NCI-H2081 treated with DMSO at 0.1 percent for 48 hours (cell line): ENCODE measurements around the gene POLR2F.
"Not testable (repeated sequence)": the region's sequence is repeated elsewhere in the genome, so short reads cannot be mapped to it uniquely, and the experiment has no call there.

Experiments
- DNase-seq: peaks from one replicate; lab custom pipeline; 2025; lab: John Stamatoyannopoulos, UW

The POLR2F gene

DNA sequence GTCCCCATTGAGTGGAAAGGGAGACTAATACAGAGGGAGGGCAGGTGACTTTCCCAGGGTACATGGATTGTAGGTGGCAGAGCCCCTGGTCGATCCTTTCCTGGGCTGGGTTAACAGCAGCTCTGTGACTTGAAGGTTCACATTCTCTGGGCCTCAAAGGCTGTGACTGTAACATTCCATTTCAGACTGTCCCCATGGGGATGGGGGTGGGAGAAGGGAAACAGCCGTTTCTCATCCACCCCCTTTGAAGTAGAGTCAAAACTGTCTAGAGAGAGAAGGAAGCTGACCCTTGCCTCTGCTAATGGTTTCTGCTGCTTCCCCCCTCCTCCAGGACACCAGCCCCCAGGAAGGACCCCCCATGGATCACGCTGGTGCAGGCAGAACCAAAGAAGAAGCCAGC, 28.2 kb upstream of the POLR2F start:
- DNase-seq: no peak

DNA sequence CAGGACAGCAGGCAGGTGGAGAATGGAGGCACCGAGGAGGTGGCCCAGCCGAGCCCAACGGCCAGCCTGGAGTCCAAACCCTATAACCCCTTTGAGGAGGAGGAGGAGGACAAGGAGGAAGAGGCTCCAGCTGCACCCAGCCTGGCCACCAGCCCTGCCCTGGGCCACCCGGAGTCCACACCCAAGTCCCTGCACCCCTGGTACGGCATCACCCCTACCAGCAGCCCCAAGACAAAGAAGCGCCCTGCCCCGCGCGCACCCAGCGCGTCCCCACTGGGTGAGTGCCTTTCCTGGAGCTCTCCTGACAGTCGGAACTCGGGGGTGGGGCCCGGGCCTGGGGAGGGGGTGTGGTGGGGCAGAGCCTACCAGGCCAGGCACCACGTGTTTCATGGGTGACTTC, 27.7 kb upstream of the POLR2F start:
- no peak for DNase-seq

DNA sequence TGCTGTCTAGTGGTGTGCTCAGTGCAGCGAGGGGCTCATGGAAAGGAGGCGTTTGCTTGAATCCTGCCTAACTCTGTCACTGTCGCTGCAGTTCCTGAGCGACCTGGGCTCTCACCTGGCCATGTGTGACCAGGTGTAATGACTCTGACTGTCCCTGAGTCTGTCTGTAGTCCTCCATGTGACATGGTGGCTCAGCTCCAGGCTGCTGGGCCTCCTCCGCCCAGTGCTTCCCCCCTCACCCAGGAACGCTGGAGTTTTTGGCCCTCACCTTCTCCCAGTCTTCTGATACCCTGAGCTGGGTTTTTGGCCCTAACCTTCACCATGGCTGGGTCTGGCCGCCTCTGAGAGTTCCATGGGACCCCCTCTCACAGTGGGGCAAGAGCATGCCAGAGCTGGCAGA, 27.1 kb upstream of the POLR2F start:
- DNase-seq: no peak

DNA sequence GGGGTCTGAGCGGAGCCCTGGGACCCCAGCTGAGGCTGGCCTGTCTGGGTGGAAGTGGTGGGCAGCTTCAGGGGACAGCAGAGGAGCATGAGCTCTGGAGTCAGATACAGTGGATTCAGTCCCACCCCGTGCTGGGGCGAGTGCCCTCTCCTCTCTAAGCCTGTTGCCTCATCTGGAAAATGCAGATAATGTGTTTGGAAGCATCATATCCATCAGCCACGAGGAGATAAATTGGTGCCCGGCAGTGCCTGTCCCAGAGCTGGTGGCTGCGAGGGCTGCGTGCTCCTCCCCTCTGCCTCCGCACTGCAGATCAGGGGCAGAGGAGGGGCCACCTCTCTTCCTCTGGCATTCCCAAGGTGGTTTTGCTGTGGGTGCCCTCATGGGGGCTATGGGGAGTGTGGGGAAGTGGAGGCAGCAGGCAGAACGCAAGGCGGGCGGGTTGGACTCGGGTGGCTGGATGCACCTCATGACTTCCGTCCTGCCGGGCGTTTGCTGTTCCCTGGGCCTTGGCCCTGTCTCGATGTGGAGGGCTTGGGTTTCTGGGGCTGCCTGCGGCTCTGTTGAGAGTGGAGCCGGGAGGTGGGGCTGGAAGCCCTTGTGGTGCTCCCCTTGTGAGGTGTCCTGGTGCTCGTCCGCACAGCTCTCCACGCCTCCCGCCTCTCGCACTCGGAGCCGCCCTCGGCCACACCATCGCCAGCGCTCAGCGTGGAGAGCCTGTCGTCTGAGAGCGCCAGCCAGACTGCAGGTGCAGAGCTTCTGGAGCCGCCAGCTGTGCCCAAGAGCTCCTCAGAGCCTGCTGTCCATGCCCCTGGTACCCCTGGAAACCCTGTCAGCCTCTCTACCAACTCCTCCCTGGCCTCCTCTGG, 26.5 kb upstream of the POLR2F start:
- DNase-seq: no peak

DNA sequence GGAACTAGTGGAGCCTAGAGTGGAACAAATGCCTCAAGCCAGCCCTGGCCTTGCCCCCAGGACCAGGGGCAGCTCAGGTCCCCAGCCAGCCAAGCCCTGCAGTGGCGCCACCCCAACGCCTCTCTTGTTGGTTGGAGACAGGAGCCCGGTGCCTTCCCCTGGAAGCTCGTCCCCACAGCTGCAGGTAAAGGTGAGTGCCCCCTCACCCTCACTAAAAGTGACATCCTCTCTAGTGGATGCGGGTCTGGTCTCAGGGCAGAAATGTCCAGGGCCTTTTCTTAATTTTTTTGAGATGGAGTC, 25.9 kb upstream of the POLR2F start:
- no peak for DNase-seq

DNA sequence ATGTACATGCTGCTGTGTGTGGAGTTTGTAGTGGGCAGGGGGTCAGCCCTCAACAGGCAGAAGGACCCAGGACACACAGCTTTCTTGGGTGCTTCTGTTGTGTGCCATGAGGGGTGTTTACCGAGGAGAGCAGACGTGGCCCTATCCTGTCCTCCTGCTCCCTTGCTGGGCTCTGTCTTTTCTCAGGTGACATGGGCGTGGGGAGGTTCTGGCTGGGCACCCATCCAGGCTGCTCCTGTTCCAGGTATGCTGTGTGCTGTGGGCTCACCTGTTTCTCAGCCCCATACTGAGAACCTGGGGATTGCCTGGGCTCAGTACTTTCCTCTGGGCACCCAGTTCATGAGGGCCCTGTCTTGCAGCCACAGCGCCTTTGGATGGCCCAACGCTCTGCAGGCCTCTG, 24.1 kb upstream of the POLR2F start:
- DNase-seq: no peak

DNA sequence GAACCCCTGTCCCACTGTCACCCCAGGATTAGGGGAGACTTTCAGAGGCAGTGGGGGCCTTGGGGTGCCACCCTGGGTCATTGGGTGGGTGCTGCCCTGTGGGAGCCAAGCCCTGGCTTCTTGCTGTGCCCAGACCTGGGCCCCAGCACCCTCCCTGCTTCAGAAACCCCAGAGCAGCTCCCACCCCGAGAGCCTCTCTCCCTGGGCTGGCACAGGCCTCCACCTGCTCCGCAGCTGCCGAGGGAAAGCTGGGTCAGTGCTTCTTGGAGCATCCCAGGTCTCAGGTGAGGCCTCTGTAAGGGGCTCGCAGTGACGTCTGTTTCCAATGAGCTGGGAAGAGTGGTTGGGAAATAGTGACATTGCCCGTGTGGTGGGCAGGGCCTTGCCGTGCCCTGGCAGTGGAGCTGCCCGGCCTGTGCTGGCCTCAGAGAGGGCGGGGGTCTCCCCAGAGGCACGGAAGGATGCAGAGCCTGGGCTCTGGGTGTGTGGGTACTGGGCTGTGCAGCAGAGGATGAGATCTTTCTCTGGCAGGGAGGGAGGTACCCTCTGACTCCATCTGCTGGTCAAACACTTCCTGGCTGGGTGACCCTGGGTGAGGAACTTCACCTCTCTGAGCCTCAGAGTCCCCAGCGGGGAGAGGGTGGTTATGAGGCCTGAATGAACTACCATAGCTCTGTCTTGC, 23.1 kb upstream of the POLR2F start:
- no peak for DNase-seq

DNA sequence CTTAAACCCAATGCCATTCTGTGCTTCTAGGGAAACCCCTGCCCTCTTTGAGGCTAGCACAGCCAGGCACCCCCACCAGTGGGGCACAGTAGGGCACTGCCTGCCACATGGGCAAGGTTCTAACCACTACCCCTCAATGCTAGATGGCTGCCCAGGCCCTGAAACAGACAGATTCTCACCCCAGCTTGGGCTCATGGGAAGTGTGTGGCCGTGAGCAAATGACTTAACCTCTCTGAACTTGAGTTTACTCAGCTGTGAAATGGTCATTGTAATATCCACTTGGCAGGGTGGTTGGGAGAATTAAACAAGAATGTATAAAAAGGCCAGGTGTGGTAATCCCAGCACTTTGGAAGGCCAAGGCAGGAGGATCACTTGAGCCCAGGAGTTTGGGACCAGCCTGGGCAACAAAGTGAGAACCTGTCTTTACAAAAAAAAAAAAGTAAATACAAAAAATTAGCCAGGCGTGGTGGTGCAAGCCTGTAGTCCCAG, 22.5 kb upstream of the POLR2F start:
- DNase-seq: no peak

DNA sequence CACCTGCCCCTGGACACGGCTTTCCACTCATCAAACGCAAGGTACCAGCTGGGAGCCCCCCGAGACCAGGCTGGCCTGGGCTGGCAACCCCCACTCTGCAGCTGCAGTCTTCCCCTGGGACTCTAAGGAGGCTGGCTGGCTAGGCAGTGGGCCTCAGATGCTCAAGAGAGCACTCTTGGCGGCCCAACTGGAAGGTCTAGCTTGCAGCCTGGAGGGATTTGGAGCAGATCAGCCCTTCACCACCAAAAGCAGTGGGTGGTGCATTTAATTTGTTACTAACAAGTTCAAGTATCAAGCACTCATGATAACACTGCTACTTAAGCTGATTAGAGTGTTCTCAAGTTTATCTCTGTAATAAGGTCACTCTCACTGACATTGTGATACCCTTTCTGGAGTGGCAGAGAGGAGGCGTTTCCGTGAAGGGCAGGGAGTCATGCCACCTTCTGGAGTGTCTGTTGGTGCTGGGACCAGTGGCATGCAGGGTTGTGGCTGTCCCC, 21.6 kb upstream of the POLR2F start:
- no peak for DNase-seq

DNA sequence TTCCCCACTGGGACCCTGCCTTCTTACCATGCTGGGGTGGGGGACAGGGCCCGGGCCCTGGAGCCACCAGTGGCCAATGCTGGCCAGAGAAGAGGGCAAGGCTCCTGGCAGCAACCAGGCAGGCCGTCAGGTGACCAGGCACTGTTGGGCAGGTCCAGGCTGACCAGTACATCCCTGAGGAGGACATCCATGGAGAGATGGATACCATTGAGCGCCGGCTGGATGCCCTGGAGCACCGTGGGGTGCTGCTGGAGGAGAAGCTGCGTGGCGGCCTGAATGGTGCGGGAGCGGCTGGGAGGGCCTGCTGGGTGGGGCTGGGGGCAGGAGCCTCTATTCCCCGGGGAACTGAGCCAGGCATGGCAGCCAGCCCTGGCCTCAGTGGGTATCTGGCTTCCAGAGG, 21.1 kb upstream of the POLR2F start:
- DNase-seq: no peak

DNA sequence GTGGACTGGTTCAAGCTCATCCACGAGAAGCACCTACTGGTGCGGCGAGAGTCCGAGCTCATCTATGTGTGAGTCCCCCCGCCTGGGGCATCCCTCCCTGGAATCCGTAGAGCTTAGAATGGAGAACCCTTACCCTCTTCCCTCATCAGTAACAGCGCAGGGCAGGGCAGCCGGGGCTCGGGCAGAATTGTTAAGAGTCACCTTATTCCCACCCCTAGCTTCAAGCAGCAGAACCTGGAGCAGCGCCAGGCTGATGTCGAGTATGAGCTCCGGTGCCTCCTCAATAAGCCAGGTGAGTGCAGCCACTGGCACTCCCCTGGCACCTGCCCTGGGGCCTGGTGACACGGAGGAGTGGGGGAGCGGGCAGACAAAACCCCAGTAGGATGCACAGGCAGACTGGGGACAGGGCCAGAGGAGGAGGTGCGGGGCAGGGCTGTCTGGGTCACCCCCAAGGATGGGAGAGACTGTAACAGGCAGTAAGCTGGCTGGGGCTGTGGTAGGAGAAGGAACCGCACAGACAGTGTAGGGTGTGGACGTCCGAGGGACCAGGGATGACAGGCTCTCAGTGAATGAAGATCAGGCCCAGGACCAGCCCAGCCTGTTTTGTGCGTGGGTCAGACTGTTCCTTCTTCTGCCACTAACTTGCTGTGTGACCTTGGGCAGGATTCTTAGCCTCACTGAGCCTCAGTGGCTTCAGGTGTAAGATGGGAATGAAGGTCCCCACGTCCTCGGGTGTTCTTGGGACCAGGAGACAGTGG, 20.5 kb upstream of the POLR2F start:
- no peak for DNase-seq

DNA sequence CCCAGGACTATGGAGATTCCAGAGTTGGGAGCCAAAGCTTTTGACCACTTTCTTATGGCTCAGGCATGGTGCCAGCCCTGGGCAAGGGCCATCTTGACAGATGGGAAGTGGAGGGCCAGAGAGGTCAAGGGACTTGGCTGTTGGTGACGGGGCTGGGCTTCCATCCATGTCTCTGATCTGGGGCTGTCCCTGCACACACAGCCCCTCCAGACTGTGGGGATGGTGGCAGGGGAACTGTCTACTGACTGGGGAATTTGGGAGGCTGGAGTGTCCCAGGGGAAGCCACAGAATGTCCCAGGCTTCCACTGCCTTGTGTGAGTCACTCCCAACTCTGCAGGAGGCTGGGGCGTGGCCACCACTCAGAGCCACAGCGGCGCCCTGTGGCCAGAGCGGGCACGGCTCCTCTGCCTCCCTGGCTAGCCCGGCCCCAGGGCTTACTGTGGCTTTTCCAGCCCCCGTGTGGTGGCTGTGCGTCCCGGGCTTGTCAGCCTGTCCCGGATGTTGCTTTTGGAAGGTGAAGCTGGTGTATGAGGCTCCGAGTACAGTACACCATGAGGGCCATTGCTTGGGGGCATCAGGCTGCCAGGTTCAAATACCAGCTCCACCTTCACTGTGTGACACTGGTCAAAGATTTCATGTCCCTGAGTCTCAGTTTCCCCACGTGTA, 19.7 kb upstream of the POLR2F start:
- no peak for DNase-seq

DNA sequence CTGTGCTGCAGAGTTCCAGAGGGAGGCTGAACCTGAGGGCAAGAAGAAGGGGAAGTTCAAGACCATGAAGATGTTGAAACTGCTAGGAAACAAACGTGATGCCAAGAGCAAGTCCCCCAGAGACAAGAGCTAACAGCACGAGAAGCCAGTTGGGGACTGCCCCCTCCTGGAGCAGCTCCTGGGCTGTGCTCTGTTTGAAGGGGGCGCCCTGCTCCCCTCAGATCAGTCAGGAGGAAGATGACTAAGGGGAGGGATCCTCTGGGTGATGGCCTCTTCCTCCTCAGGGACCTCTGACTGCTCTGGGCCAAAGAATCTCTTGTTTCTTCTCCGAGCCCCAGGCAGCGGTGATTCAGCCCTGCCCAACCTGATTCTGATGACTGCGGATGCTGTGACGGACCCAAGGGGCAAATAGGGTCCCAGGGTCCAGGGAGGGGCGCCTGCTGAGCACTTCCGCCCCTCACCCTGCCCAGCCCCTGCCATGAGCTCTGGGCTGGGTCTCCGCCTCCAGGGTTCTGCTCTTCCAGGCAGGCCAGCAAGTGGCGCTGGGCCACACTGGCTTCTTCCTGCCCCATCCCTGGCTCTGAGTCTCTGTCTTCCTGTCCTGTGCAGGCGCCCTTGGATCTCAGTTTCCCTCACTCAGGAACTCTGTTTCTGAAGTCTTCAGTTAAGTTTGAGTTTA, 12.7 kb upstream of the POLR2F start:
- no peak for DNase-seq

DNA sequence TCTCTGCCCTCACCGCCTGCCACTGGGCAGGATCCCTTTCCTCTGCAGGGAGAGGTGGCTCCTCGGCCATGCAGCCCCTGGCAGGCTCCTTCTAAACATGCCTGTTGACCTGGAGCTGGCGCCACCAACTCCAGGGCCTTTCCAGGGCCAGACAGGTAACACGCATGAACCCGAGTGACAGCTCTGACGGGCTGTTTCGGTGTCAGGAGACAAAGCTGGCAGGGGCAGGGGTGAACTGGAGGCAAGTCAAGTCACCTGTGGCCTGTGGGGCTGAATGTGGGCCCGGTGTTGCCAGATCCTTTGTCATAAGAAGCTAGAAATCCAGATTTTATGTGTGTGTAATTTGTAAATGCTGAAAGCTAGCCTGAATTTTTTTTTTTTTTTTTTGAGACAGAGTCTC, 11.4 kb upstream of the POLR2F start:
- DNase-seq: no peak

DNA sequence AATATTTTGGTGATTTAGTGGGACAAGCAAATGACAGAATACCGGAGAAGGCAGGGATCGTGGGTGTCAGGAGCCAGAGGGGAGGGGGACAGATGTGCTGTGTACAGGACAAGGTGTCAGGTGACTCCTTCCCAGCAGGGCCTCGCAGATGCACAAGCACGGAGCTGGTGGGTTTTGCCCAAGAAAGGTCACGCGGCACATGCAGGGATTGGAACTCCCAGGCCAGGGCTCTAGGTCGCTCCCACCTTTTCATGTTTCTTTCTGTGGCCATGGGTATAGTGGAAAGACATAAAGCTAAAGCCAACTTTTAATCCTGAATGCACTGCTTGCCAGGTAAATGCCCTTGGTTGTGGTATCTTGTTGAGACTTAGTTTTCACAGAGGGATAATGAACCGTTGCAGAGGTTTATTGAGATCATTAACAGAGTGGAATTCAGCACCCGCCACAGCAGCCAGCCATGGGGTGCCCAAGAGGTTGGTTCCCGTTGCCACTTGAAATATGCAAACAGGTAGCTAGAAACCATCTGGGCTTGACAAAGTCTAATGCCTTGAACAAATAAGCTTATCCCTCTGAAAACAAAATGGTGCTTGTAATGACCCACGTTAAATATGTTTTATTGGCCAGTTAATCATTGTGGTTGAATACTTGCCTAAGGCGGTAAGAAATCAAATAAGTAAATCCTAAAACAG, 10.2 kb upstream of the POLR2F start:
- no peak for DNase-seq

DNA sequence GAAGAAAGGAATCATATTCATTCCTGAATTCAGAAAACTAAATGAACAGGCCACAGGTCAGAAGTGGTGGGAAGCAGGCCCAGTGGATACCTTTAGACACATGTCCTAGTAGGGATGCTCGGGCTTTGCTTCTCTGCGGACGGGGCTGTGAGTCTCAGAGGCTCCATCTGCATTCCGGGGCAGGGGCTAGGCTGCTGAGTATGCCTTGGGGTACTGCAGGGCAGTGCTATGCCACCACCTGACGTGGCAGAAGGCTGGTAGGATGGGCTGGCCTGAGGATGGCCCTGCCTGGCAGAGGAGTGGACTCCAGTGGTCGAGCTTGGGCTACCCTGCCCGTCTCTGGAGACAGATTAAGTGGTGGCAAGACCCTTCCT, 9.7 kb upstream of the POLR2F start:
- no peak for DNase-seq

DNA sequence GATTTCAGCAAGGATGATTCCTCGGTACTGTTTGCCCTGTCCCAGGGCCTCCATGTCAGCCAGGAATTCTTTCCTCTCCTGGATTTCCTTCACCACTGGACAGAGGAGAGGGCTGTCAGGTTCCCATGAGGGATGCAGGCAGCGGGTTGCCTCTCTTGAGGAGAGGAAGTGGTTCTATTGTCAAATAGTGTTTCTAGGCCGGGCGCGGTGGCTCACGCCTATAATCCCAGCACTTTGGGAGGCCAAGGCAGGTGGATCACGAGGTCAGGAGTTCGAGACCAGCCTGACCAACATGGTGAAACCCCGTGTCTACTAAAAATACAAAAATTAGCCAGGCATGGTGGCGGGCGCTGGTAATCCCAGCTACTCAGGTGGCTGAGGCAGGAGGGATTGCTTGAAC, 9.1 kb upstream of the POLR2F start:
- DNase-seq: not testable (repeated sequence)

DNA sequence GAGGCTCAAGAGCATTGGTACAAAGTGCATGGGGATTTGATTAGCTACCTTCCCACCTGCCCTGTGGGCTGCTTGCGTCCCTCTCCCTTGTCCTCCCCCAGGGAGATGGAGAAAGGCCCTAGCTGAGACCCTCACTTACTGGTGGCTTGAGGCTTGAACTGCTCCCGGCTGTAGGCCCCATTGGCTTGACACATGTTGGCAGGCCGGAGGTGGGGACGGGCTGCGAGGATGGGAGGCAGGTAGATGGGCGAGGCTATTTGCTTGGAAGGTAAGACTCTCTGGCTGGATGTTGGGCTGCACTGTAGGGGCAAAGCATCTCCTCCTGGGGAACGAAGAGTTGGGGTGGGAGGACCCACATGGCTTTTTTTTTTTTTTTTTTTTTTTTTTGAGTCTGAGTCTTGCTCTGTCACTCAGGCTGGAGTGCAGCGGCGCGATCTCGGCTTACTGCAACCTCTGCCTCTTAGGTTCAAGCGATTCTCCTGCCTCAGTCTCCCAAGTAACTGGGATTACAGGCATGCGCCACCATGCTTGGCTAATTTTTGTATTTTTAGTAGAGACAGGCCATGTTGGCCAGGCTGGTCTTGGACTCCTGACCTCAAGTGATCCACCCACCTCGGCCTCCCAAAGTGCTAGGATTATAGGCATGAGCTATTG, 6.2 kb upstream of the POLR2F start:
- not testable (repeated sequence) for DNase-seq

DNA sequence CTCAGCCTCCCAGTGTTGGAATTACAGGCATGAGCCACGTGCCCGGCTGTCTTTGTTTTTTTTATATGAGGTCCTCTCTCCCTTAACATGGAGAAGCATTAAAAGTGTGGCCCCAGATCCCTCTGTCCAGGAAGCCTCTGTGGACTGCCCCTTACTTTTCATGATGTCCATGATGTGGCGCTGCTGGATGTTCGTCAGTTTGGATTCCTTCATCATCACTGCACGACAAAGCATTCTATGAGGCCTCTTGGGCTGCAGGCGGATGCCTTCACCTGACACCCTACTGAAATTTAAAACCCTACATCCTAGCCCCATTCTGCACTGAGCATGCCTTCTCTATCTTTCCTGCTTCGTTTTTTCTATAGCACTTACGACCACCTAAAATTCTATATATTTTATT, 2.2 kb upstream of the POLR2F start:
- no peak for DNase-seq

DNA sequence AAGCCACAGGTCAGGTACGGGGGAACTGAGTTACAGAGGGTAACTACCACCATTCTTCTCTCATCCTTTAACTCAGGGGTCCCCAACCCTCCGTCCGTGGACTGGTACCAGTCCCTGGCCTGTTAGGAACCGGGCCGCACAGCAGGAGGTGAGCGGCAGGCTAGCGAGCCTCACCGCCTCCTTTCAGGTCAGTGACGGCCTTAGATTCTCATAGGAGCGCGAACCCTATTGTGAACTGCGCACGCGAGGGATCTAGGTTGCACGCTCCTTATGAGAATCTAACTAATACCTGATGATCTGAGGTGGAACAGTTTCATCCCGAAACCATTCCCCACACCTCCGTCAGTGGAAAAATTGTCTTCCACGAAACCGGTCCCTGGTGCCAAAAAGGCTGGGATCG, 870 bp upstream of the POLR2F start:
- not testable (repeated sequence) for DNase-seq

DNA sequence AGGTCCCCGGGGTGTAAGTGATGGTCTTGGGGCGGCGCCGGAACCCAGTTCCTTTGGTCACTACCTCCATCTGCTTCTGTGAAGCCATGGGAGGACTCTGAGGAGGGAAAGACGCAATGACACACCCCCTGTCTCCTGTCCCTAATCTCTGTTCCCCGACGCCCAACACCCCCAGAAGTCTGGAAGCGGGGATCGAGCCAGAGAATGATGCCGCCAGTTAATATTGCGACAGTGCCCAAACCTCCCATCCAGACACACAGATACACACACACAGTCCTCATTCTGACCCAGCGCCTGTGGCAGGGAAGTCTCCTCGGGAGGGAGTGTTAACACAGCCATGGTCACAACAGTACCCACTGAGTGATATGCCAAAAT, 450 bp upstream of the POLR2F start:
- no peak for DNase-seq
